Measurements from ENCODE around the gene ZNF564.

DNA sequence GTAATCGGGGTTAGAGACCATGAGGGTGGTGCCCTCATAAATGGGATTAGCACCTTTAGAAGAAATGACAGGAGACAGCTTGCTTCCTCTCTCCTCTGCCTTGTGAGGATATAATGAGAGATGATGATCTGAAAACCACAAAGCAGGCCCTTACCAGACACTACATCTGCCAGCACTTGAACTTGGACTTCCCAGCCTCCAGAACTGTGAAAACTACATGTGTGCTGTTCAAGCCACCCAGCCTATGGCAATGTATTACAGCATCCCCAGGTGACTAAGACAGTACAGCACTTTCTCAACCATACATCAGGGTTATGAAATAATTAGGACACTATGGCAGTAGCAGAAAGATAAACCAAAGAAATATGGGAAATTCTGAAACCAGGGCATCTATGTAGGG is 7.4 kb downstream of the ZNF564 start:
- no peak for TF ChIP-seq POLR2A (IDR thresholded peaks at IDR 0.05)
- TF ChIP-seq, protein P1, sequence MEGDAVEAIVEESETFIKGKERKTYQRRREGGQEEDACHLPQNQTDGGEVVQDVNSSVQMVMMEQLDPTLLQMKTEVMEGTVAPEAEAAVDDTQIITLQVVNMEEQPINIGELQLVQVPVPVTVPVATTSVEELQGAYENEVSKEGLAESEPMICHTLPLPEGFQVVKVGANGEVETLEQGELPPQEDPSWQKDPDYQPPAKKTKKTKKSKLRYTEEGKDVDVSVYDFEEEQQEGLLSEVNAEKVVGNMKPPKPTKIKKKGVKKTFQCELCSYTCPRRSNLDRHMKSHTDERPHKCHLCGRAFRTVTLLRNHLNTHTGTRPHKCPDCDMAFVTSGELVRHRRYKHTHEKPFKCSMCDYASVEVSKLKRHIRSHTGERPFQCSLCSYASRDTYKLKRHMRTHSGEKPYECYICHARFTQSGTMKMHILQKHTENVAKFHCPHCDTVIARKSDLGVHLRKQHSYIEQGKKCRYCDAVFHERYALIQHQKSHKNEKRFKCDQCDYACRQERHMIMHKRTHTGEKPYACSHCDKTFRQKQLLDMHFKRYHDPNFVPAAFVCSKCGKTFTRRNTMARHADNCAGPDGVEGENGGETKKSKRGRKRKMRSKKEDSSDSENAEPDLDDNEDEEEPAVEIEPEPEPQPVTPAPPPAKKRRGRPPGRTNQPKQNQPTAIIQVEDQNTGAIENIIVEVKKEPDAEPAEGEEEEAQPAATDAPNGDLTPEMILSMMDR (IDR thresholded peaks at IDR 0.05): no peak
